ENCODE measurements around the gene MKS1. TPM values are rescaled to one million over a fixed set of nuclear protein-coding genes. Genes with fewer than 3 reads are reported as not detected.
A peak's percentile ranks its signal among the peaks of the same experiment; 100 is the strongest.

The MKS1 gene
- total RNA-seq, 6 donors from 2014 or later: 11.7 to 44.0 (median 15.0) TPM

DNA sequence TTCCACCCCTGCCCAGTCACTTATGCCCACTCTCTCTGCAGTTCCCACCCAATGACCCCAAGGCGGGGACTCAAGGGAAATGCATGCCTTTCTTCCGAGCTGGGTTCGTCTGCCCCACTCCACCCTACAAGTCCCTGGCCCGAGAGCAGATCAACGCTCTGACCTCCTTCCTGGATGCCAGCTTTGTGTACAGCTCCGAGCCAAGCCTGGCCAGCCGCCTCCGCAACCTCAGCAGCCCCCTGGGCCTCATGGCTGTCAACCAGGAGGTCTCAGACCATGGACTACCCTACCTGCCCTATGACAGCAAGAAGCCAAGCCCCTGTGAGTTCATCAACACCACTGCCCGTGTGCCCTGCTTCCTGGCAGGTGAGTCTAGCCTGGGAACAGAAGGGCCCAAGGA lies 33.1 kb upstream of the MKS1 start:
- WGBS, 2 donors: 57 to 69% methylated on average over 7 to 8 of the region's 9 CpGs
- H3K4me3 ChIP-seq: no peak overlapping the region
- H3K27me3 ChIP-seq: peaks cover 0 to 4% (median 1%) of the 10 kb centered on the region in 4 donors
- no peaks in the 10 kb centered on the region for H3K9me3 ChIP-seq
- peak in 1 of 2 donors; percentile 43 for DNase-seq
- no peaks in the 10 kb centered on the region for H3K36me3 ChIP-seq
- ATAC-seq (ENCODE audit: low FRiP score in 2 of 2): no peak
- no peak overlapping the region for H3K27ac ChIP-seq
- no peak for TF ChIP-seq POLR2AphosphoS5 (IDR thresholded peaks at IDR 0.05)
- no peak for TF ChIP-seq EP300 (IDR thresholded peaks at IDR 0.05)
- TF ChIP-seq, protein P1, sequence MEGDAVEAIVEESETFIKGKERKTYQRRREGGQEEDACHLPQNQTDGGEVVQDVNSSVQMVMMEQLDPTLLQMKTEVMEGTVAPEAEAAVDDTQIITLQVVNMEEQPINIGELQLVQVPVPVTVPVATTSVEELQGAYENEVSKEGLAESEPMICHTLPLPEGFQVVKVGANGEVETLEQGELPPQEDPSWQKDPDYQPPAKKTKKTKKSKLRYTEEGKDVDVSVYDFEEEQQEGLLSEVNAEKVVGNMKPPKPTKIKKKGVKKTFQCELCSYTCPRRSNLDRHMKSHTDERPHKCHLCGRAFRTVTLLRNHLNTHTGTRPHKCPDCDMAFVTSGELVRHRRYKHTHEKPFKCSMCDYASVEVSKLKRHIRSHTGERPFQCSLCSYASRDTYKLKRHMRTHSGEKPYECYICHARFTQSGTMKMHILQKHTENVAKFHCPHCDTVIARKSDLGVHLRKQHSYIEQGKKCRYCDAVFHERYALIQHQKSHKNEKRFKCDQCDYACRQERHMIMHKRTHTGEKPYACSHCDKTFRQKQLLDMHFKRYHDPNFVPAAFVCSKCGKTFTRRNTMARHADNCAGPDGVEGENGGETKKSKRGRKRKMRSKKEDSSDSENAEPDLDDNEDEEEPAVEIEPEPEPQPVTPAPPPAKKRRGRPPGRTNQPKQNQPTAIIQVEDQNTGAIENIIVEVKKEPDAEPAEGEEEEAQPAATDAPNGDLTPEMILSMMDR (IDR thresholded peaks at IDR 0.05): no peak
- no peak for TF ChIP-seq POLR2A (IDR thresholded peaks at IDR 0.05)
- H3K4me1 ChIP-seq: peaks cover 10 to 13% (median 11%) of the 10 kb centered on the region in 4 donors

DNA sequence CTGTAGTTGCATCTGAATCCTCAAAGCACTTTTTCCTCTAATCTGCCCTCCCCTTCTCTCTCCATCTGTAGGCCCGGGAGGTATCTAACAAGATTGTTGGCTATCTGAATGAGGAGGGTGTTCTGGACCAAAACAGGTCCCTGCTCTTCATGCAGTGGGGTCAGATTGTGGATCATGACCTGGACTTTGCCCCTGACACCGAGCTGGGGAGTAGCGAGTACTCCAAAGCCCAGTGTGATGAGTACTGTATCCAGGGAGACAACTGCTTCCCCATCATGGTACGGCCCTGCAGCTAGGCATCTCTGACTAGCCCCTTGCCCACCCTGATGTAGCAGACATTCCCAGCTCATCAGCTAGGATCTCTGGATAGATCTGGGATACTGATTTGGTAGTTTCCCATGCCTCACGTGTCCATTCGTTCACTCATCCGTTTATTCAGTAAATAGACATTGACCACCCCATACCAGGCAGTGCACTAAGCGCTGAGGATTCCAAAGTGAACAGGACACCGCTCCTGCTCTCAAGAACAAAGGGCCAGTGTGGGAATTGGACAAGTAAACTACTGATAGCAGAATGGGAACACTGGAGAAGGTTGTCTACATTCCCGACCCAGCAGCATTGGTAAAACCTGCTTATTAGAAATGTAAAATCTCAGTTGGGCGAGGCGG lies 31.4 kb upstream of the MKS1 start:
- no peak overlapping the region for H3K4me3 ChIP-seq
- H3K4me1 ChIP-seq: peaks cover 10 to 13% (median 11%) of the 10 kb centered on the region in 4 donors
- 86 to 94% methylated on average over 9 to 12 of the region's 12 CpGs for WGBS, 2 donors
- no peak for DNase-seq
- ATAC-seq (ENCODE audit: low FRiP score in 2 of 2): no peak
- no peaks in the 10 kb centered on the region for H3K9me3 ChIP-seq
- H3K36me3 ChIP-seq: no peaks in the 10 kb centered on the region
- TF ChIP-seq, protein P1 (IDR thresholded peaks at IDR 0.05): no peak
- TF ChIP-seq EP300 (IDR thresholded peaks at IDR 0.05) (no peak), POLR2AphosphoS5 (IDR thresholded peaks at IDR 0.05) (no peak), POLR2A (IDR thresholded peaks at IDR 0.05) (no peak)
- no peak overlapping the region for H3K27ac ChIP-seq
- peaks cover 0 to 4% (median 1%) of the 10 kb centered on the region in 4 donors for H3K27me3 ChIP-seq

DNA sequence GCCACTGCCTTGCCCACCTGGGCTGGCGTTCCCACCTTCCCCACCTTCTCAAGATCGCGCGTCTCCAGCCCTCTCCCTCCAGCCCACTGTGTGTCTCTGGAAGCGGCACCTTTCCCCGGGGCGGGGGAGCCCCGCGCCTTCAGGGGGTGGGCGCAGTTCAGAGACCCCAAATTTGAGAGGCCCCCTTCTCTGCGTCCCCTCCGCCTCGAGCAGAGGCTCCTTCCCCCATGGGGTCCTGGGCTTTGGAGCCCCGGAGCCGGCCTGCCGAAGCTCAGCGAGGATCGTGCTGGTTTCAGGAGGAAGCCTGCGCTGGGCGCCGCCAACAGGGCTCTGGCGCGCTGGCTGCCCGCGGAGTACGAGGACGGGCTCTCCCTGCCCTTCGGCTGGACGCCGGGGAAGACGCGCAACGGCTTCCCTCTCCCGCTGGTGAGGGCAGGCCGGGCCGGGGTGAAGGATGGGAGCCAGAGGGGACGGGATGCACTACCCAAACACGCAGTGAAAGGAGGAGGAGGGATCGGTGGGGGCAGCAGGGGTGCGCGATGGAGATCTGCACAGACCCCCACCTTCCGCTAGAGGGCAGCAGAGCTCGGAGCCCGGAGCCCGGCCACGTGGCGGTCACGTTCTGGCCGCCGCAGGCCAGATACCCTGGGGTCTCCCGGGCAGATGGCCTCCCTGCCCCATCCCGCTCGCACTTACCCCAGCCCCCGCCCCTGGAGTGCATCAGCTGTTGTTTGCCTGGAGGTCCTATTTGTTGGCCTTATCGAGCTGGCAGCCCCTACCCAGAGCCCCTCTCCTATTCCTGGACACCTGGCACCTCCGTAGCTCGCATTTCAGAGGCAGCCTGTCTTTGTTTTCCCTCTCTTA lies 30.4 kb upstream of the MKS1 start:
- Histone ChIP-seq H3K4me3 (peak overlapping the region; percentile 35 to 54 (median 50)), H3K36me3 (no peaks in the 10 kb centered on the region), H3K27me3 (peaks cover 0 to 4% (median 1%) of the 10 kb centered on the region in 4 donors), H3K27ac (no peak overlapping the region), H3K4me1 (peaks cover 10 to 13% (median 11%) of the 10 kb centered on the region in 4 donors), H3K9me3 (no peaks in the 10 kb centered on the region)
- 11% methylated on average over 18 to 40 of the region's 57 CpGs for WGBS, 2 donors
- TF ChIP-seq, protein P1 (IDR thresholded peaks at IDR 0.05): peak; percentile 90 to 98 (median 94)
- no peak for TF ChIP-seq POLR2AphosphoS5 (IDR thresholded peaks at IDR 0.05)
- DNase-seq: peak; percentile 62 to 92
- ATAC-seq (ENCODE audit: low FRiP score in 2 of 2): peak; percentile 86 to 95

DNA sequence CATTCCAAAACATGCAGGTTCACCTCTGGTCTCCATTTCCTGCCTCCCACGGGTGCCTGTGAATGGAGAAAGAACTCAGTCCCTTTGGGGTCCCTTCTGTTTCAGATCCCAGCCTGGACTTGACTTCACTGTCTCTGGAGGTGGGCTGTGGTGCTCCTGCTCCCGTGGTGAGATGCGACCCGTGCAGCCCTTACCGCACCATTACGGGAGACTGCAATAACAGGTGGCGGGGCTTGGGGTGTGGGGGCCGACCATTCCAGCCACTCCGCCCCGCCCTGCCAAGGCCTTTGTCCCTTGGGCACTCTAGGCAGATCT lies 29.9 kb upstream of the MKS1 start:
- Histone ChIP-seq H3K27me3 (peaks cover 0 to 4% (median 1%) of the 10 kb centered on the region in 4 donors), H3K4me1 (peaks cover 10 to 13% (median 11%) of the 10 kb centered on the region in 4 donors), H3K9me3 (no peaks in the 10 kb centered on the region), H3K27ac (no peak overlapping the region), H3K36me3 (no peaks in the 10 kb centered on the region), H3K4me3 (peak overlapping the region in 3 of 4 donors; percentile 35 to 54 (median 53))
- no peak for DNase-seq
- TF ChIP-seq POLR2AphosphoS5 (IDR thresholded peaks at IDR 0.05): no peak
- TF ChIP-seq, protein P1 (IDR thresholded peaks at IDR 0.05): no peak
- TF ChIP-seq POLR2A (IDR thresholded peaks at IDR 0.05): no peak
- TF ChIP-seq EP300 (IDR thresholded peaks at IDR 0.05): no peak
- ATAC-seq (ENCODE audit: low FRiP score in 2 of 2): peak in 1 of 2 donors; percentile 9
- 23% methylated on average over 8 to 10 of the region's 10 CpGs for WGBS, 2 donors

Measured in upper lobe of left lung (tissue), 6 donors.